Hematopoietic multipotent progenitor cell (in vitro differentiated cells): ENCODE measurements around the gene RPS6KB1. TPM values are rescaled to one million over a fixed set of nuclear protein-coding genes. Genes with fewer than 3 reads are reported as not detected.

Experiments used
- small RNA-seq: library from RNA; depleted of rRNA; stranded (forward); fragments of <200 nt; gene quantifications from one replicate; pipeline ENCODE3, GENCODE V24; 2012
- total RNA-seq: library from RNA; depleted of rRNA; stranded (reverse); fragments of >200 nt; gene quantifications from one replicate; pipeline ENCODE4 v1.2.3, GENCODE V29; 2012

Gene RPS6KB1
- total RNA-seq, 1 donor: 11.3 TPM

Small RNAs within 50 kb of the gene (small RNA-seq; reads per million reads assigned to genes)
- gene RNU6-450P: not detected
- gene RPS29P21: not detected

Other genes starting within 250 kb of the RPS6KB1 start
- 10.0 TPM for gene PTRH2, start 185.7 kb upstream of the RPS6KB1 start, total RNA-seq
- 120 TPM for gene VMP1, start 185.5 kb upstream of the RPS6KB1 start, total RNA-seq
- gene TUBD1, start 178 bp upstream of the RPS6KB1 start, total RNA-seq: 6.5 TPM
- 21.5 TPM for gene RNFT1, start 71.6 kb downstream of the RPS6KB1 start, total RNA-seq
- 39.3 TPM for gene HEATR6, start 185.8 kb downstream of the RPS6KB1 start, total RNA-seq